HK-2 (cell line): ENCODE measurements around the gene ZNF316.
"Not testable (repeated sequence)": the region's sequence is repeated elsewhere in the genome, so short reads cannot be mapped to it uniquely, and the experiment has no call there.

ENCODE experiments used
- DNase-seq: peaks from one replicate; pipeline ENCODE4 v3.0.0-alpha.2; 2018; ENCODE audit not compliant: unreplicated experiment

The ZNF316 gene

DNA sequence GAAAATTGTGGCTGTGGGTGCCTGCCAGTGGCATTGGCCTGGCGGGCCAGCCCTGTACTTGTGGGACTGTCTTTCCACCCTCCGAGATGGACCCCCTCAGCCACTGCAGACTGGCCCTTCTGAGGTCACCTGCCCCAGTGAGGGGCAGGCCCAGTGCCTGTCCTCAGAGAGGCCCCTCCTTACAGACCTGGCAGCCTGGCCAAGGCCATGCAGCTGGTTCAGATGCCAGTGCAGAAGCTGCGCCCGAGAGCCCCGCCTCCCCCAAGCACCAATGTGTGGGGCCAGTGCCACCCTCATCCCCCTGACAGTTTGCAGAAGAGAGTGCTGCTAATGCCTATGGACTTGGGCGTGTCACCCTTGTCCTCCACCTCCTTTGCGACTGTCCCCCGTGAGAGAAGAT, 10.0 kb downstream of the ZNF316 start:
- DNase-seq = no peak

DNA sequence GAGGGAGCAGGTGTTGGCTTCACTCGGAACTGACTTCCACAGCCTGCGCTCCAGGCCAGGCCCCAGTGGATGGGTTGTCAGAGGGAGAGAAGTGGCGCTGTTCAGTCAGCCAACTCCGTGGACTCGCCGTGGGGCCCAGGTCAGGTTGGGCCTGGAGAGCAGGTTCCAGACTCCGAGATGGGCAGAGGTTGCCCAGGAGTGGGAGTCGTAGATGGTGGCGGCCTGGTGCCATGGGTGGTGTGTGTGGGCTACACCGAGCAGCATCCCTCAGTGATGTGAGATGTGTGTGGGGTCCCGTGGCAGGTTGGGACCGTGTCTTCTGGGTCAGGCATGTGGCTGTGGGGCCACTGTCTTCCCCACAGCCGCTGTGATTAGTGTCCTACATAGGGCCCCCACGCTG, 10.4 kb downstream of the ZNF316 start:
- DNase-seq = no peak

DNA sequence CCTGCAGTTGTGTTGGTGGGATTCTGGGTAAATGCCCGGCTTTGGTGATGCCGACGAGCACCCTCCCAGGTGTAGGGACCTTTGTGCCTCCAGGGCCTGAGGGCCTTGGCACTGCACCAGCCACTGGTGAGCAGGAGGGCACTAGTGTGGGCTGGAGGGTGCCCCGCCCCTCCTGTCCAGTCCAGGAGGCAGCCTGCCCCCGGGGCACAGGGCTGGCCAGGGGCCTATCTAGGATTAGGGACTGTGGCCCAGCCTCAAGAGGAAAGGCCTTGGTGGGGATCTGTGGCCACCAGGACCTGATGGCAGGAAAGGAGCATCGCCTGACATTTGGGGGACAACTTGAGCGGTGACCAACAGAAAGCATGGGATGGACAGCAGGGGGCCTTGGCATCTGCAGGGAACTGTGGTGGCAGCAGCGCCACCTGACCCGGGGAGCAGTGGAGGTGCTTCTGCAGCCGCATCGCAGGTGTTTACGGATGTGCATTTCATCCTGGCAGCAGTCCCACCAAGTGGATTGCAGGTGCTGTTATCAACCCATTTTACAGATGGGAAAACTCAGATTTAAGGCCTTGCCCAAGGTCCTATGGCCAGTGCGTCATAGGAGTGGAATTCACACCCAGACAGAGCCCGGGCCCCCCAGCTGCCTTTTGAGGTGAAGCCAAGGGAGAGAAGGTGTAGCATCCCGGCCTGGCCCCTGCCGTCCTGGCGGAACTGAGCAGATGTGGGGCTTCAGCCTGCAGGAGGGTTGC, 11.1 kb downstream of the ZNF316 start:
- DNase-seq = no peak

DNA sequence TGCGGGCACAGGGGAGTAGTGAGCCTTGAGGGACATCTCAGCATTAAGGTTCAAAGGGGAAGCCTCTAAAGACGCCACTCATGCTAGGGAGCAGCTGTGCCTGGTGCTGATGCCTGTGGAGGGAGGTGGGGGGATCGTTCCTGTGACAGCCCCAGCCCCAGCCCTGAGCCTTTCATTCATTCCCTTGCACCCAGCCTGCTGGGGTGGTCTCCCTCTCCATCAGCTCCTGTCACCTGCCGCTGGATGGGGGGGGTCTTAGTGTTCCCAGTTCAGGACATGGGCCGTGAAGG, 11.6 kb downstream of the ZNF316 start:
- no peak for DNase-seq

DNA sequence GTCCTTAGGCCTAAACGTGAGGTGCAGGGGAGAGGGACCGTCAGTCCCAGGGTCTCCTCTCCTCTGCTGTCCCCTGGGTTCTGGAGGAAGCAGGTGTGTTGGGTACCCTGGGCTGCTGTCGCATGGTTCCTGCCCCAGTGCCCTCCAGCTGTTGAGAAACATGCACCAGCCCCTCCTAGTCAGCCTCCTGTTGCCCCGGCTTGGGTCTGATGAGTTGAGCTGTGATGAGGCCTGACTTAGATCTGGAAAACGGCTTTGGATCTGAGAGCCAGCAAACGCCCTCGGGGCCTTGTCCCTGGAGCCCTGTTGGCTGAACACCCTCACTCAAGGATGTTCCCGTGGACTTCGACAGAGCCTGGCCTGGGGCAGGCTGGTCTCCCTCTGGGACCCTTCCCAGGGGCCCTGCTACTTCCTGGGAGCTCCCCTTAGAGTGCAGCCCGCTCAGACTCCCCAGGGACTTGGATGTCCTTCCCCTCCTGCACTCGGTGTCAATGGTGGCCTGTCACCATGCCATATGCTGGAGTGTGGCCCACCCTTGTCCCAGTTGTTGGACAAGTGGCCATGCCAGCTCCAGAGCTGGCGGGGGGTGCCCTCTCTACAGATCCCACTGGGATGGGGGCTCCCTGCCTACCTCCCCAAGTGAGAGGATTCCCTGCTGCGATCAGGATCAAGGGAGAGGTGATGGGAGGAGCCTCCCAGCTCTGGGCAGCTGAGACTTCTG, 12.3 kb downstream of the ZNF316 start:
- DNase-seq = no peak

DNA sequence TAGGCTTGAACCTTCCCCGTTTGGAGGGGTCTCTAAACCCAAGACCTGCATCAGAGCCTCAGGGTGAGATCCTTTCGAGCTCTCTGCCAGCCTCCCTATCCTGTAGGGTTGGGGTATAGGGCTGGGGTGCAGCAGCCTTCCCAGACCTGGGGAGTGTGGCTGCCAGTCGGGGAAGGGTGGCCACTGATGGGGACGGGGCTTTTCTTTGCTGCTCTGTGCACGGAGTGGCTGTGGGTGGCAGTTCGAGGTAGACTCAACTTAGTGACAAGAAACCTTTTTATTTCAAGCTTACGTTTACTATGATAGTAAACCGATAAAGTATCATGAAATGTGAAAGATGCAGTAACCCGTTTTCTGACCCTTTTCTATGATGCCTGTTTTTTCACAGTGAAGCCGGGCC, 13.0 kb downstream of the ZNF316 start:
- no peak for DNase-seq

DNA sequence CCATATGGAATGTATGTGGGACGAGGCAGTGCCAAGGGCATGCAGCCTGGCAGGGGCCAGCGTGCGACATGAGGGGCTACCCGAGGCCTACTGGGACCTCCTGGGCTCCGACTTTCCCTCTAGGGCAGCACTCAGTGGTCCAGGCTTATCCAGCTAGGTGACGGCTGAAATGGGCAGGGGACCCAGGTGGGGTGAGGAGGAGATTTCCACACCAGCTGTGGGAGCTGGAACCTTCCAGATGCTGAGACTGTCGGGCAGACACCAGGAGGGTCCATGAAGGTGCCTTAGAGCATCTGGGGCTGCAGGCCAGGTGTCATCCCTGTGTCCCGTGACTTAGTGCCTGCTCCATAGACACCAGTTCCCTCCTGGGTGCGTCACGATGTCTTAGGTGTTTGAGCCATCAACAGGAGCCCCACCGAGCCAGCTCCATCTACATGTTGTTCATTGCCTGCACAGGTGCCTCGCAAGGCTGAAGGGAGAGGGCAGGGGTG, 13.4 kb downstream of the ZNF316 start:
- no peak for DNase-seq

DNA sequence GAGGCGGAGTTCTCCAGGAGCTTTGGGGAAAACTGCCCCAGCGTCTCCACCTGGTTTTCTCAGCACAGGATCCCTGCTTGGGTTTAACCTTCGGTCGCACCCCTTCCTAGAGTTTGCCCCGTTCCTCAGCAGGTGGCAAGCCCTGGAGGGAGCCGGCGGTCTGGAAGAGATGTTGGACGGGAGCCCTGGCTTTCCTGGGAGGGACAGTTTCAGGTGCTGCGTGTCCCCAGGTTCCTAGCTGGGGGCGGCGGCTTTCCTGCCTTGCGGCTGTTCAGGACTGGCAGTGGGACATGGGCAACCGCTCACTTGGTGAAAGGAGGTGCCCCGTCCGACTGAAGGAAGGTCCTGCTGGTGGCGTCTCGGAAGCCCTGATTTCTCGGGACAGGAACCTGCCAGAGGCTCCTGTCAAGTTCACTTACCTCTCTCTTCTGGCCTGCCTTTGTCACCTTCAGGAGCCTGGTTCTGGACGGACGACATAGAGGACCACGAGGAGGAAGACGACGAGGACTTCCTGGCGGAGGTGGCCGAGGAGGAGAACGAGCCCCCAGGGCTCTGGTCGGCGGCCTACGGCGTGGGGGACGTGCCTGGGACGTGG, 14.8 kb downstream of the ZNF316 start:
- no peak for DNase-seq

DNA sequence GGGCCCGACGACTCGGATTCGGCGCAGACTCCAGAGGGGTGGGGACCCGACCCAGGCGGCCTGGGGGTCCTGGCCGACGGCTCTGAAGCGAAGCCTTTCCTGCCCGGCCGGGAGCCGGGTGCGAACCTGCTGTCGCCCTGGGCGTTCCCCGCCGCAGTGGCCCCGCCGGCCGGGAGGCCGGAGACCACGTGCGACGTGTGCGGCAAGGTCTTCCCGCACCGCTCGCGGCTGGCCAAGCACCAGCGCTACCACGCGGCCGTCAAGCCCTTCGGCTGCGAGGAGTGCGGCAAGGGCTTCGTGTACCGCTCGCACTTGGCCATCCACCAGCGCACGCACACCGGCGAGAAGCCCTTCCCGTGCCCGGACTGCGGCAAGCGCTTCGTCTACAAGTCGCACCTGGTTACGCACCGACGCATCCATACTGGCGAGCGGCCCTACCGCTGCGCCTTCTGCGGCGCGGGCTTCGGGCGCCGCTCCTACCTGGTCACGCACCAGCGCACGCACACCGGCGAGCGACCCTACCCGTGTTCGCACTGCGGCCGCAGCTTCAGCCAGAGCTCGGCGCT, 15.4 kb downstream of the ZNF316 start:
- no peak for DNase-seq

DNA sequence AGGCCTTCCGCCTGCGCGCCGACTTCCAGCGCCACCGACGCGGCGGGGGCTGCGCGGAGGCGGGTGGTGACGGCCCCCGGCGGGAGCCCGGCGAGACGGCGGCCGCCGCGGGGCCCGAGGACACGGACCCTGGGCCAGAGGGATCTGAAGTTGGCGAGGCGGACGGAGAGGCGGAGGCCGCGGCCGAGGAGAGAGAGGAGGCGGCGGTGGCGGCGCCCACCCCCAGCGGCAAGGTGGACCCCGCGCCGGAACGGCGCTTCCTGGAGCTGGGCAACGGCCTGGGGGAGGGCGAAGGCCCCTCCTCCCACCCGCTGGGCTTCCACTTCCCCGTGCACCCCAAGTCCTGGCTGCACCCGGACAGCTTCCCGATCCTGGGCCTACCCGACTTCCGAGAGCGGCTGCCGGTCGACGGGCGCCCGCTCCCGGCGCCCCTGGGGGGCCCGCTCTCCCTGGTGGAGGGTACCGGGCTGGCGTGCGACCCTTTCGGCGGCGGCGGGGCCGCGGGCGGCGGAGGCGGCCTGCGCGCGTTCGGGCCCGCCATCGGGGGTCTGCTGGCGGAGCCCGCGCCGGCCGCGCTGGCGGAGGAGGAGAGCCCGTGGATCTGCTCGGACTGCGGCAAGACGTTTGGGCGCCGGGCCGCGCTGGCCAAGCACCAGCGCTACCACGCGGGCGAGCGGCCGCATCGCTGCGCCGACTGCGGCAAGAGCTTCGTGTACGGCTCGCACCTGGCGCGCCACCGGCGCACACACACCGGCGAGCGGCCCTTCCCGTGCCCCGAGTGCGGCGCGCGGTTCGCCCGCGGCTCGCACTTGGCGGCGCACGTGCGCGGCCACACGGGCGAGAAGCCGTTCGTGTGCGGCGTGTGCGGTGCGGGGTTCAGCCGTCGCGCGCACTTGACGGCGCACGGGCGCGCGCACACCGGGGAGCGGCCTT, 16.2 kb downstream of the ZNF316 start:
- DNase-seq = no peak

DNA sequence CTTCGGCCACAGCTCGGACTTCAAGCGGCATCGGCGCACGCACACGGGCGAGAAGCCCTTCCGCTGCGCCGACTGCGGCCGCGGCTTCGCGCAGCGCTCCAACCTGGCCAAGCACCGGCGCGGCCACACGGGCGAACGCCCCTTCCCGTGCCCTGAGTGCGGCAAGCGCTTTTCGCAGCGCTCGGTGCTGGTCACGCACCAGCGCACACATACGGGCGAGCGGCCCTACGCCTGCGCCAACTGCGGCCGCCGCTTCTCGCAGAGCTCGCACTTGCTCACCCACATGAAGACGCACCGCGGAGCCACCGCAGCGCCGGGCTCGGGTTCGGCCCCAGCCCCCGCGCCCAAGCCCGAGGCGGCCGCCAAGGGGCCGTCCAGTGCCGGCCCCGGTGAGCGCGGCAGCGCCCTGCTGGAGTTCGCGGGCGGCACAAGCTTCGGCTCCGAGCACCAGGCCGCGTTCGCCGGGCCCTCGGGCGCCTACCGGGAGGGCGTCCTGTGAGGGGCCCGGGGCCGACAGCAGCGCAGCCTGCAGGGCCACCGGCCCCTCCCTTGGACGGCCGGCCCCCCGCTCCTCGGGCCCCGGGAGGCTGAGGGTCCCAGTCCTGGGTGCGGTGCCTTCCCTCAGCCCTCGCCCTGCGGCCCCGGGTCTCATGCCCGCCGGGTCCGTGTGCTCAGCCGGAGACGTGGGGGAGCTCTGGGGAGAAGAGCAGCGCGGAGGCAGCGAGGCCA, 17.2 kb downstream of the ZNF316 start:
- DNase-seq = no peak

DNA sequence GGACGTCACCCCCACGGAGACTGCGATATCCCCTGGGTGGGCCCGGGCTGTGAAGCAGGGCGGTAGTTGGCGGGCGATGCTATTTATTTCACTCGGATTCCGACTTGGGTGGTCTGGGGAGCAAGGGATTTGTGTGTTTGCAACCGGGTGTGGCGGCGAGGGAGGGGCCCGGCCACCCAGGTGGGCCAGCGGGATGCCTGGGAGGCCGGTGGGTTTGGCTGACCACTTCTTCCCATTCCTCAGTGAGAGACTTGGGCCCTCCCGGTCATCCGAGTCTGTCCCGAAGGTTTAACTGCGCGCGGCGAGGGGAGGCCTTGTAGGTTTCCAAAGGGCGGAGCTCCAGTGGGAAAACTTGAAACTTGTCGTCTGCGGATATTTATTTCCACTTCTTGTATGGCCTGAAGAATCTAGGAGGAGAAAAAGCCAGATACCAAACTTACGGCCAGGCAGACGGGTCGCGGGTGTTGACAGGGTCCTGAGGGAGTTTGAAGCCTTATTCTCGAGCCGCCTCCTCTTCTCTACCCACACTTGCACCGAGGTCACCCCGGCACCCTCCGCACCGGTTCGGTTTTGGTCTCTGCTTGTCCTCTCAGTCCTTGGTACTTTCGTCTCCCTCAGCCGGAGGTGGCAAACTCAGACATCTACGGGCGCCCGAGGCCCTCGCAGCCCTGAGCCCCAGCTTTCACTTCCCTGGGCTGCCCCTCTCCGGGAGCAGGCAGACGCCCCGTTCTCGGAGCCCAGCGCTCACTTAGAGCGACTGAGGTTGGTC, 17.9 kb downstream of the ZNF316 start:
- DNase-seq = no peak

DNA sequence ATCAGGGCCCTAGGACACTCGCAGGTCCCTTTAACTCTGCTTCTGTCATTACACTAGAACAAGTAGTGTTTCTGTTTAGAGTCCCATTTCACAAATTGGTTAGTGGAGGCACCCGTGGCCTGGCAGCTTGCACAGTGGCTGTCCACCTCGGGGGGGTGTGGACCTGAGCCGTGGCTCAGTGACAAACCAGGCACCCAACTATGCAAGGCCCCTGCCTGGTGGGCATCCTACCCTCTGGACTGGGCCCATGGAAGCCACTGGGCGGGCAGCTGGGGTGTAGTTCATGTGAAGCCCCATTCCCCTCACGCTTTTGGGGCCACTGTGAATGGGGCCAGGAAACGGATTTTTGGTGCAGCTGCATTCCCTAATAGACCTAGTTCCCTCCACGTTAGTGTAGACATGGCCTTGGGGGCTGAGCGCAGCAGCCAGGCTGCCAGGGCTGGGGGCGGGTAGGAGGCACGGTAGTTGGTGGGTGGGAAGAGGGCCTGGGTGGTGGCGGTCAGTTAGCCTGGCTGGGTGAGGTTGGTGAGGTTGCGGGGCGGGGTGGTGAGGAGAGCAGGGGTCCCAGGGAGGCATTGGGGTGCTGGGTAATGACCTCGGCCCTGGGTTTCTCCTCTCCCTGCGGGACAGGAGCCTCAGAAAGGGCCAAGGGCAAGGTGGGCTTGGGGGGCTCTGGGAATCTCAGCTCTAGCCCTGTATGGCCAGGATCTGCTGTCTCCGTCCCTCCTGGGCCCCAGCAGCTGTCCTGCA, 18.7 kb downstream of the ZNF316 start:
- DNase-seq = no peak

DNA sequence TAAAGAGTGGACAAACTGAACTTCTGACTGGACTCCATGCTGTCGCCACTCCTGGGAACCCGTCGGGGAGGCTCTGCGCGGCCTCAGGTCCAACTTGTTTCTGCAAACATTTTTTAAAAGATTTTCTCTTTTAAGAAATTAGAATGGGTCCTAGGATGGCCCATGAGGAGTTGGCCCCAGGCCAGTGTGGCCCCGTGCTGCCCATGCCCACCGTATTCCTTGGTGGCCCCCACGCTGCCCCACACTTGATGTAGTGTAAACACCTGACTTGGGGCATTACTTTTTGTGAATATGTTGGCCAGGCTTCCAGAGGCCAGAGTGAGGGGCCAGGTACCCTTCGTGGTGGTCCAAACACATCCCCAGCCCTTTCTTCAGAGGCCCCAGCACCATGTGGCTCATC, 19.3 kb downstream of the ZNF316 start:
- no peak for DNase-seq

DNA sequence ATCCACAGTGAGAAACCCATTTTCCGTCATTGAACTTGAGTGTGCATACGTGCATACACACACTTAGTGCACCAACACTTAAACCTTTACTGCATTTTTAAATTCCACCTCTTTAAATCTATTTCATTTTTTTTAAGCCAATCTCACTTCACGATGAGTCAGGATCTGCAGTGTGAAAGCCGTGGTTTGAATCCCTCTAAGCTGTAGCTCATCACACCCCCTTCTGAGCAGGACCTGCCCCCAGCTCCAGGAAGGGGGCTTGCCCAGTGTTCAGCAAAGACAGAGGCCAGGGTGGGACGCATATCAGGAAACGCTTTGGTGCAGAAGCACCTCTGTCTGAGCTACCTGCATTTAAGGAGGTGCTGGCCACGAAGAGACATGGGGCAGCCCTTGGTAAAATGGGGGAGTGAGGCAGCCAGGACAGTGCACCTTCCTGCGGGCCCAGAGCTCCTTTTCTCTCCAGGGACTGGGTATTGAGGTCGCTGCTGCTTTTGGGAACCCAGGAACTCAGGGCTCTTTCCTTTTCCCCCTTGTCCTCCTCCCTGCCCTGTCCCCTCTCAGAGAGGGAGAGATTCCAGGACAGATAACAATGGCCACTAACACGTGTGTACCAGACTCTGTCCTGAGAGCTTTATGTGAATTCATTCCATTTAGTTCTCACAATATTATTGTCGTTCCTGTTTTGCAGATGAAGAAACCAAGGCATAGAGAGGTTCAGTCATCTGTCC, 21.7 kb downstream of the ZNF316 start:
- no peak for DNase-seq

DNA sequence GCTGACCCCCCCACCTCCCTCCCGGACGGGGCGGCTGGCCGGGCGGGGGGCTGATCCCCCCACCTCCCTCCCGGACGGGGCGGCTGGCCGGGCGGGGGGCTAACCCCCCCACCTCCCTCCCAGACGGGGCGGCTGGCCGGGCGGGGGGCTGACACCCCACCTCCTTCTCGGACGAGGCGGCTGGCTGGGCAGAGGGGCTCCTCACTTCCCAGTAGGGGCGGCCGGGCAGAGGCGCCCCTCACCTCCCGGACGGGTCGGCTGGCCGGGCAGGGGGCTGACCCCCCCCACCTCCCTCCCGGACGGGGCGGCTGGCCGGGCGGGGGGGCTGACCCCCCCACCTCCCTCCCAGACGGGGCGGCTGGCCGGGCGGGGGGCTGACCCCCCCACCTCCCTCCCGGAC, 33.7 kb downstream of the ZNF316 start:
- not testable (repeated sequence) for DNase-seq

DNA sequence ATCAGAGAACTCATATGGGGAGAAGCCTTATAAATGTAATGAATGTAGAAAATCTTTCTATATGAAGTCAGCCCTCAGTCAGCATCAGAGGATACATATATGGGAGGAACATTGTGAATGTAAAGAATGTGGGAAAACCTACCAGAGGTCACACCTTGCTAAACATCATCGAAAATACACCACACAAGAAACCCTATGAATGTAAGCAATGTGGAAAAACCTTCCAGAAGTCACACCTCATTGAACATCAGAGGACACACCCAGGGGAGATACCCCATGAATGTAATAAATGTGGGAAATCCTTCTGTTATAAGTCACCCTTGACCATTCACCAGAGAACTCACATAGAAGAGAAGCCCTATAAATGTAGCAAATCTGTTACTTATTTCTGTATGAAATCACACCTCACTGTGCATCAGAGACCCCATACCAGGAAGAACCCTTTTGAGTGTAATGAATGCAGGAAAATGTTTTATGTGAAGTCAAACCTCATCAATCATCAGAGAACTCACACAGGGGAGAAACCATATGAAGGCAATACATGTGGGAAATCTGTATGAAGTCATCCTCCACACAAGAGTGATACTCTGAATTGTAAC, 38.8 kb downstream of the ZNF316 start:
- DNase-seq = no peak

DNA sequence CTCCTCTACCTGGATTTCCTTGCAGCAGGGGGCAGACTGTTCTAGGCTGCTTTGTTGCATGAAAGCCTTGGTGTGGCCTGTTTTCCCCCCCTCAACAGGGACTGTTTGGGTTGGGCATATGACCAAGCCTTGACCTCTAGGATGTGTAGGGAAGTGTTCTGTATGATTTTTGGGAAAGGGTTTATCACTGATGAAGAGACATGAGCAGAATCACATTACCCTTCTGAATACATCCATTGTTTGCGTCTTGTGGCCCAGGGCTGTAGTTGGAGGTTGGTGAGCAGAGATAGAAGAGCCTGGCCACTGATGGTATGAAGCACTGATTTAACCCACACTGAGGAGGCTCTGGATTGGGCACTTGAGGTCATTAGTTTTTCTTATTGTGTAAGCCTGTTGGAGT, 43.0 kb downstream of the ZNF316 start:
- no peak for DNase-seq

DNA sequence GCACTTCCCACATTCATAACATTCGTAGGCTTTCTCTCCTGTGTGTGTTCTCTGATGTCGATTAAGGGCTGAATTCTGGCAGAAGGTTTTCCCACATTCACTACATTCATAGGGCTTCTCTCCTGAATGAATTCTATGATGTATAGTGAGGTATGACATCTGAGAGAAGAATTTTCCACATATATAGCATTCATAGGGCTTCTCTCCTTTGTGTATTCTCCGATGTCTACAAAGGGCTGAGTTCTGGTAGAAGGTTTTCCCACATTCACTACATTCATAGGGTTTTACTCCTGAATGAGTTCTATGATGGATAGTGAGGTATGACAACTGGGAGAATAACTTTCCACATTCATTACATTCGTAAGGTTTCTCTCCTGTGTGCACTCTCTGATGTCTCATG, 54.0 kb downstream of the ZNF316 start:
- no peak for DNase-seq
